Measurements from ENCODE around the gene PBXIP1.
A peak's percentile ranks its signal among the peaks of the same experiment; 100 is the strongest.
"Not testable (repeated sequence)": the region's sequence is repeated elsewhere in the genome, so short reads cannot be mapped to it uniquely, and the experiment has no call there.

Gene PBXIP1

DNA sequence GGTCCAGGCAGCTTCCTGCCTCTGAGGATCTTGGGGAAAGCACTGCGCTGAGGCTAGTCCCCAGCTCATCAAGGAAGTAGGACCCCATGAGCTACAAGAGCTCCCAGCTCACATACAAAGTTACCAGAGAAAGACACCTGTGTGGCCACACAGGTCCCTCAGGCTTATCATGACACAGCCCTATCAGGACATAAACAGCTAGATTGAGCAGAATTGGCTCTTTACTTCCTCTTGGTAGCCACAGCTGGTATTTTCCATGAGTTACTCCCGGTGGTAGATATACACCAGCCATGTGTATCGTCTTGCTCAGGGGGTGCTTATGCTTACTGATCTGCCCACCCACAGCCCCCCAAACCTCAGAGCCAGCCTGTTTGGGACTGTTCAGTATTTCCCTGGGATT is 38.7 kb upstream of the PBXIP1 start:
- no peak for DNase-seq (ENCODE audit: low read depth in 1 of 2, low spot score in 1 of 2)

DNA sequence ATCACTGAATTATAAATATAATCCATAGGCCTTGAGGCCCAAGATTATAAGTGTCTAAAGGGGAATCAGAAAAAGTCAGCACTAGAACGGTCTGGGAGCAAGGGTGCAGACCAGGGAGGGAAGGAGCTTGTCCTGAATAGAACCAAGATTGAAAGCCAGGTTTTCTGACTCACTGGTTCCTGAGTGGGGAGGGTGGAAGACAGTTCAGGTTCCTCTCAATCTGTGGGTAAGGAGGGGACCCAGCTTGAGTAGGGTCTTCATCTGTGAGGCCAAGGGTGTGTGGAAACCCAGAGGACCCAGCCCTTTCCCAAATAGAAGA is 38.3 kb upstream of the PBXIP1 start:
- DNase-seq (ENCODE audit: low read depth in 1 of 2, low spot score in 1 of 2), result no peak

DNA sequence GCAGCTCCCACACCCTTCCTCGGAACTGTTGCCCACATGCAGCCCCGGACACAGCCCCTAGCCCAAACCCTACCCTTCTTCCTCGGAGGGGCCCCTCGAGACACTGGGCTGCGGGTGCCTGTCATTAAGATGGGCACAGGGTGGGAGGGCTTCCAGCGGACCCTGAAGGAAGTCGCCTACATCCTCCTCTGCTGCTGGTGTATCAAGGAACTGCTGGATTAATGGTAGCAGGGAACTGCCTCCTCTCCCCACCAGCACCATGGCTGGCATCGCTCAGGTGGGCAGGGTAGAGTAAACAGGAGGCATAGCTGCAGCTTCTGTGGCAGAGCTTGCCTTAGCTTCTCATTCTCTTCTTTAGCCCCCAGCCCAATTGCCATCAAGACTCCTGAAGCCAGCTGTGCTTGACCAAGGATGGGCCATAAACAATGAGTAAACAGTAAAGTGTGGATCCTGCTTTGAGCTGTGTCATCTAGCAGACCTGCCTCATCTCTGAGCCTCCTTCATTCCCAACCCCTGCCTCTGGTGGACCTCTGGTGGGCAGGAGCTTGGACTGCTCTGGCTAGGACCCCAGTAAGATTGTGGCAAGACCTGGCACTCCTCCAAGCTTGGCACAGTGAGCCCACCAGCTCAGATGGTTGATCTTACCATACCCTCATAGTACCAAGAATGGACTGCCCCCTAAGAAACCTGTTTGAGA is 37.8 kb upstream of the PBXIP1 start, which contains the start of gene LENEP:
Gene LENEP (plus strand): TSS at position 15 of the 697 bp plus-strand sequence. CDS start 22 bp downstream, at position 37.
- DNase-seq (ENCODE audit: low read depth in 1 of 2, low spot score in 1 of 2), result no peak

DNA sequence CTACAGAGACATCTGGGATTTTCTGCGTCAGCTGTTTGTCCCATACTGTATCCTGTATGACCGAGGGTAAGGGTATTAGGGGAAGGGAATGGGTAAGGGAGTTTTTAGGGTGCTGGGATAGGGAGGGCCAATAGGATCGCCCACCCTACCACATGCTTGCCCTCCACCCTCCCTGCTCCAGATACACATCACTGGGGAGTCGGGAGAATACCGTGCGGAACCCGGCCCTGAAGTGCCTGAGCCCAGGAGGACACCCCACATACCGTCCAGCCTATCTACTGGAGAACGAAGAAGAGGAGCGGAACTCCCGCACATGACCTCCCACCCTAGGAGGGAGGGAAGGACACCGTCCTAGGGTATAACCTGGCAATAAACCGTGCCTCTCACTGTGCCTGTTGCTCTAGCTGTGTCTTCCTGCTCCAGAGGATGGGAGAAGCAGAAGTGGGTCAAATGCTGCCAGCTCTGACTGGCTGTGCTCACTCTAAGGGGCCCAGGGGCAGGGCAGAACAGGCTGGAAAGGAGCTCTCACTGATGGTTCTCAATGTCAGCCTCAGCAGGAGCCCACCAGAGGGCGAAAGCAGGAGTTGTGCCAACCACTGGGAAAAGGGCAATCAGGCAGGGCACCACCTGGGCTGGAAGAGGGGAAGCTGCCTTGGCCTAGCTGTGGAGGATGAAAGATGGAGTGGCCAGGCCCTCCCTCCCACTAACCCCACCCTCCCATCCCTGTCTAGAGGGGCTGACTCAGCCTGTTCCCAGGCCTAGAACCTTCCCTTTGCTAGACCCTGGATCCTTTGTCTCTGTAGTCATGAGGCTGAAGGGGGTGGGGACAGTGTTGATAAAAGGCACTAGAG is 37.0 kb upstream of the PBXIP1 start:
- no peak for DNase-seq (ENCODE audit: low read depth in 1 of 2, low spot score in 1 of 2)

DNA sequence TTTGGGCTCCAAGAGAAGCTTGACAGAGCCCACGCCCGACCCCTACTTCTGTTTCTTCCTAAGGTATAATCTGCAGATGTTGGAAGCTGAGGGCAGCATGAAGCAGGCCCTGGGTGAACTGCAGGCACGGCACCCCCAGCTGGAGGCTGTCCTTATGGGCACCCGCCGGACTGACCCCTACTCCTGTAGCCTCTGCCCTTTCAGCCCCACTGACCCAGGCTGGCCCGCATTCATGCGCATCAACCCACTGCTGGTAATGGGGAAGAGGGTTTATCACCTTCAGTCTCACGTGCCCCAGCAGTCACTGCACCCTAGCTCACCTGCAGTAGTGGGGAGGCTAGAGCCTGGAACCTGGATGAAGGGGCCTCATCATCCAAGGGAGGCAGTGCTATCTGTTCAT is 34.4 kb upstream of the PBXIP1 start:
- DNase-seq (ENCODE audit: low read depth in 1 of 2, low spot score in 1 of 2), result no peak

DNA sequence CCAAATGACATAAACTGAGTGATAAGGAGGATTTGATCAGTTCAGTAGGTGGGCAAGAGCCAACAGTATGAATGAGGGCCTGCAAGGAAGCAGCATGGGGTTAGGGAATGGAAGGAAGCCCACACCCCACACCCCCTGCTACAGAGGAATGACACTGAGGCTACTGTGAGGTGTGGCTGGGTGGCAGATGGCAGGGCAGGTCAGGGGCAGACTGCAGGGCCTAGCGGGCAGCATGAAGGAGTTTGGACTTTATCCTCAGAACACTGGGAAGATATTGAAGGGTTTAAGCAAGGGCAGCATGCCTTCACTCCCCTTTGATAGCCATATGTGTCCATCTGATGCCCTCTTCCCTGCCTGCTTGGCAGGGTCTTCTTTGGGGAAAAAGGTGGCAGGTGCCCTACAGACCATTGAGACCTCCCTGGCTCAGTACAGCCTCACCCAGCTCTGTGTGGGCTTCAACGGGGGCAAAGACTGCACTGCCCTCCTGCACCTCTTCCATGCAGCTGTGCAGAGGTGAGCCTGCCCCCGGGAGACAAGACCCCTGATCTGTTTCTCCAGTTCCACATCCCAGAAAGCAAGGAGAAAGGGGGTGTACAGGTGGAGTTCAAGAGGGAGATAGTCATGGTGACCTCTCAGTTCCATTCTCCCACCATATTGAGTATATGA is 33.4 kb upstream of the PBXIP1 start:
- DNase-seq (ENCODE audit: low read depth in 1 of 2, low spot score in 1 of 2), result no peak

DNA sequence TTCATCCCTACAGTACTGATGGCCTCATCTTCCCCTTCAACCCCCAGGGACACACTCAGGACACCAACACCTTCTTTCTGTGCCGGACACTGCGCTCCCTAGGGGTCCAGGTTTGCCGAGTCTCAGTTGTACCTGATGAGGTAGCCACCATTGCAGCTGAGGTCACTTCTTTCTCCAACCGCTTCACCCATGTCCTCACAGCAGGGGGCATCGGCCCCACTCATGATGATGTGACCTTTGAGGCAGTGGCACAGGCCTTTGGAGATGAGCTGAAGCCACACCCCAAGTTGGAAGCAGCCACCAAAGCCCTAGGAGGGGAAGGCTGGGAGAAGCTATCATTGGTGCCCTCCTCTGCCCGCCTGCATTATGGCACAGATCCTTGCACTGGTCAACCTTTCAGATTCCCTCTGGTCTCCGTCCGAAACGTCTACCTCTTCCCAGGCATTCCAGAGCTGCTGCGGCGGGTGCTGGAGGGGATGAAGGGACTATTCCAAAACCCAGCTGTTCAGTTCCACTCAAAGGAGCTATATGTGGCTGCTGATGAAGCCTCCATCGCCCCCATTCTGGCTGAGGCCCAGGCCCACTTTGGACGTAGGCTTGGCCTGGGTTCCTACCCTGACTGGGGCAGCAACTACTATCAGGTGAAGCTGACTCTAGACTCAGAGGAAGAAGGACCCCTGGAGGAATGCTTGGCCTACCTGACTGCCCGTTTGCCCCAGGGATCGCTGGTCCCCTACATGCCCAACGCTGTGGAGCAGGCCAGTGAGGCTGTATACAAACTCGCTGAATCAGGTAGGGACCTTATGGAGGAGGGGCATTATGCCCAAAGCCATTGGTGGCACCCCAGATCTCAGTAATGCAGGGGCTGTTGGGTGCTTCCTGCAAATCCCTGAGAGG is 32.4 kb upstream of the PBXIP1 start:
- DNase-seq (ENCODE audit: low read depth in 1 of 2, low spot score in 1 of 2), result no peak

DNA sequence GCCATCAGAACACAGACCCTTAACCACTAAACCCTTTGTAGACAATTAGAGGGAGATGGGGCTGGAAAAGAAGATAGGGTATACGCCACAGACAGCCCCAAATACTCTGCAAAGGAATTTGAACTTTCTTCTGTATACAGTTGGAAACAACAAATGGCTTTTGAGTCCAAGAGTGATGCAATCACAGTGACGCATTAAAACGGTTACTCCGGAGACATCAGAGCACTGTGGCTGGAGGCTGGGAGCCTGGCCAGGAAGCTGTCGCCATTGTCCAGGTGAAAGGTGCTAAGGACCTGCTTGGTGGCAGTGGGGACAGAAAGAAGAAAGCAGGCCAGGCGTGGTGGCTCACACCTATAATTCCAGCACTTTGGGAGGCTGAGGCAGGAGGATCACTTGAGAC is 31.4 kb upstream of the PBXIP1 start:
- DNase-seq (ENCODE audit: low read depth in 1 of 2, low spot score in 1 of 2), result no peak

DNA sequence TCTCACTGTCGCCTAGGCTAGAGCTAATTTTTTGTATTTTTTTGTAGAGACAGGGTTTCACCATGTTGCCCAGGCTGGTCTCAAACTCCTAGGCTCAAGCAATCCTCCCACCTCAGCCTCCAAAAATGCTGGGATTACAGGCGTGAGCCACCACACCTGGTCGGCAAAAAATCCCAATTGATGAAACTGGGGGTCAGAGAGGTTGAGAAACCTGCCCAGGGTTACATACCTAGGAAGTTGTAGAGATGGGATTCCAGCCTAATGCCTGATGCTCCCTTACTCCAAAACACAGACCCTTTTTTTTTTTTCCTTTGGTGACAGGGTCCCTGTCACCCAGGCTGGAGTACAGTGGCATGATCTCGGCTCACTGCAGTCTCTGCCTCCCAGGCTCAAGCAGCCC is 30.8 kb upstream of the PBXIP1 start:
- DNase-seq (ENCODE audit: low read depth in 1 of 2, low spot score in 1 of 2), result not testable (repeated sequence)

DNA sequence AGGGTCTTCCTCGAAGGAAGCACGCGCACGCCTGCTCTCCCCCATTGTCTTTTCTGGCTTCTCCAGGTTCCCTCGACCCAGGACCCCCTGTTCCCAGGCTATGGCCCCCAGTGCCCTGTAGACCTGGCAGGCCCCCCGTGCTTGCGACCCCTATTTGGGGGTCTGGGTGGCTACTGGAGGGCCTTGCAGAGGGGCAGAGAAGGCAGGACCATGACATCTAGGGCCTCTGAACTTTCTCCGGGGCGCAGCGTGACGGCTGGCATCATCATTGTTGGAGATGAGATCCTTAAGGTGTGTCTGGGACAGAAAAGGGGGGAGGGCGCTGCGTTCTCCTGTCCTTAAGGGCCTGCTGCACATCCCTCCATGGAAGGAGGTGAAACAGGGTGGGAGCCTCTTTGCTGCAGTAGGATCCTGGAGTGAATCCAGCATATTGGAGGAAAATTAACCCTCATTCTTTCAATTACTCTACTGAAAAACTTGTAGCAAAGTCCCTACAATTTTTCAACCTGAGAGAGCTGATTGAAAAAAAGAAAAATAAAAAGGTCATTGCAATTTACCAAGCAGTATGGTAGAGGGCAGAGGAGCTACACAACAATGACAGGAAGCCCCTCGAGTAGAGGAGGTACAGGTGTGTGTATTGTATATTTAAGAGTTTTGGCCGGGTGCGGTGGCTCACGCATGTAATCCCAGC is 28.0 kb upstream of the PBXIP1 start:
- no peak for DNase-seq (ENCODE audit: low read depth in 1 of 2, low spot score in 1 of 2)

DNA sequence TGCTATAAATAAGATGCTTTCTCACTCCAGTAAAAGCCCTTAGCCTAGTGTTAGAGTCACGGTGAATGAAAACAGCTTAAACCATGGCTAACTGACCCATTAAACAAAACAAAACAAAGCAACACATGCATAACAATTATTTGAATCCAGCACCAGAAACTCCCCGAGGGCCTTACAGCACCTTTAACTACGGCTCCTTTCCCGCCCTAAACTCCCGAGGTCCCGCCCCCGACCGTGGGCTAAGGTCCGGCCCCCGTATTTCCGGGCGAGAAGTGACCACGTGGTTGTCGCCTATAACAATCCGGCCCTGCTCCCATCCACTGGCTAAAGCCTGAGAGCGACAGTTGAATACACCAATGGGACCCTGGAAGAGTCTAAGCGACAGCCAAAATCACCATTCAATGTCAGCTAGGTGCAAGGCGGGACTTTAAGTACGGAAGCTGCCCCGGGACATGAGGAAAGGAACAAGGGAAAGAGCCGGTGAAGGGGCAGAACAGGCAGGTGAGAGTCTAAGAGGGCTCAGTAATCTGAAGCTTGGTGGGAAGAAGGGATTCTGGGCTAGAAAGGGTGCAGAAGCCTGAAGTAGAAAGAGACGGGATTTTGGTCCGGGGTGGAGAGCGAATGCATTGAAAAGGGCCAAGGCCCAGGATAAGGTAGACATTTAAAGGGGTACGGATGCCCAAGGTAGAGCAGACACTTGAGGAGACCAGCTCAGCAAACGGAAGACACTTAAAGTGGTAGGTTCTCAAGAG is 27.2 kb upstream of the PBXIP1 start, which contains the start of gene FLAD1:
Gene FLAD1 (plus strand): TSS at position 448 of the 752 bp plus-strand sequence. CDS start 351 bp downstream, outside the sequence.
- DNase-seq (ENCODE audit: low read depth in 1 of 2, low spot score in 1 of 2), result peak; percentile 74 to 97

DNA sequence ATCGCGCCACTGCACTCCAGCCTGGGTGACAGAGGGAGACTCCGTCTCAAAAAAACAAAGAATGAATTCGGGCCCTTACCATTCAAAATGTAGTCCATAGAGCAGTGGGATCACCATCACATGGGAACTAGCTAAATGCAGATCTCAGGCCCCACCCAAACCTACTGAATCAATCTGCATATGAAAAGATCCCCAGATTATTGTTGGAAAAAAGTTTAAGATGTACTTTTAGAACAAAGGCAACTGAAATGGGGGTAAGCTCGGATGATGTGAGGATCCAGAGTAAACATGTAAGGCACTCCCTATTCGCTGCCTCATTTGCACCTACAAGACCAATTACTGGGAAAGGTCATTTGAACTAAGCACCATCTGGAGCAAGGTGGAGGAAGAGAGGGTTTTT is 26.4 kb upstream of the PBXIP1 start:
- DNase-seq (ENCODE audit: low read depth in 1 of 2, low spot score in 1 of 2), result no peak

DNA sequence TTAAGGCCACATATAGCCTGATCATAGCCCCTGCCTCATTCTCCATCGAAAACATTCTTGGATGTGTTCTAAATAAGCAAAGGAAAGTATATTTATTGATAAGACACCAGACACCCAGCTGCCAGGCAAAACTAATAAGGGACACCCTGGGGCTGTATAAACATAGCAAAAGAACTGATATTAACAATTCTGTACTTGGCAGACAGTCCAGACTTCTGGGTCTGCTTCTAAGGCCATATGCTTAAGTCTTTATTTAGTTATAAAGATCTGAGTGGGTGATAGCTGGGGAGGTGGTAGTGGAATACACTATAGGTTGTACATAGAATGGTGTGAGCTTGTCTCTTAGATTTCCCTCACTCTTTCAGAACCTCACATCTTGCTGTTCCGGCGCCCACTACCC is 22.5 kb upstream of the PBXIP1 start:
- DNase-seq (ENCODE audit: low read depth in 1 of 2, low spot score in 1 of 2), result no peak

DNA sequence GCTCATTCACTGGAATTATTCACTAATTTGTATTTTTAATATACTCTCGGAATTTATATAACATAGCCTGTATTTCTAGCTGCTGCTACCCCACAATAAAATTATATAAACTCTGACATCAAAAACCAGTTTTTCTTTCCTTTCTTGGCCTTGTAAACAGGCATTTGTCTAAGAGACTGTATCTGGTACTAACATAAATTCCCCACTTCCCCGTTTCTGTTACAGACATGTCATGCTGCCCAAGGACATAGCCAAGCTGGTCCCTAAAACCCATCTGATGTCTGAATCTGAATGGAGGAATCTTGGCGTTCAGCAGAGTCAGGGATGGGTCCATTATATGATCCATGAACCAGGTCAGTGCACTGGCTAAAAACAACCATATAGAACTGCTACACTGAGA is 21.9 kb upstream of the PBXIP1 start:
- not testable (repeated sequence) for DNase-seq (ENCODE audit: low read depth in 1 of 2, low spot score in 1 of 2)

DNA sequence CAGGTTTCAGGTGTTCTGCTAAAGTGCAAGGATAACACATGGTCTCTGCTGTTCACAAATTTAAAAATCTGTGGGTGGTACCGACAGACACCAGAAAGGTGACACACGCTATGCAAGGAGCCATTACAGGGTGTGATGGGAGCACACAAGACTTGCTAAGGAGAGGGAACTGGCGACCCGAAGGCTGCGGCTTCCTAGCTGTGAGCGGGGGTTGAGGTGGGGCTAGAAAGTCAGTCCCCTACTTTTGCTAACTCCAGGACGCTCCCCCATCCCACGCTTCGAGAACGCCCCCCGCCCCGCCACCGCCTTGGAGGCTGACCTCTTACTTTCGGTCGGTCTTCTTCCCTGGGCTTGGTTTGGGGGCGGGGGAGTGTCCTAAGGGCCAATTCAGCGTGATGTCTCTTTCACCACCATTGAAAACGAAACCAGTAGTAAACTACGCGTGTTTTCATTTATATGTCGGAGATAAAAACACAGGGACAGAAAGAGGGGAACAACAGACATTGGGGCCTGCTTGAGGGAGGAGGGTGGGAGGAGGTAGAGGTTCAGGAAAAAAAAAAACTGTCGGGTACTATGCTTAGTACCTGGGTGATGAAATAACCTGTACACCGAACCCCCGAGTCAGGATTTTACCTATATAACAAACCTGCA is 19.6 kb upstream of the PBXIP1 start:
- peak in 1 of 2 donors; percentile 37 for DNase-seq (ENCODE audit: low read depth in 1 of 2, low spot score in 1 of 2)

DNA sequence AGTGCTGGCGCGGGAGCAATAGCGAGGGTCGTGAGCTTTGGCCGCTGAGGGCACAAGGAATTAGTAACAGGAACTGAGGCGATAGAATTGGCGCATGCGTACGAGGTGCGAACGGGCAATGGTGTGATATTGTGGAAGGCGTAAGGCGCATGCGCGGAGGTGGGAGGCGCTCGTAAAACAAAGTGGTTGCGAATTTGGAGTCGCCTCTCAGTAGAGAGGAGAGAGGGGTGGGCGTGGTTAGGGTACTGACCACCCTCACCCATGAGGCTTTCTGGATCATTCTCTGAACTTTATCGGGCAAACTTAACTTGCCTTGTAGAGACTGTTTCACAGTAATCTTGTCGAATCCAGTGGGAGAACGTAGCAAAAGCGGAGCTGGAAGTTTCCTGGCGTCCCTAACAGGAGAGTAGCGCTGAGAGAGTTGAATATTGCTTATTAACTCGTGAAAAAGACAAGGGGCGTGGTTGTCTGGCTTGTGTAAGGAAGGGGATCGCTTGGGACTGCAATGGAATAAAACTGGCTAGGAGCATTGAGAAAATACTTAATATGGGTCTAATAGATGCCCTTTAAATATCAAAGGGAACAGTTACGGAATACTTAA is 19.0 kb upstream of the PBXIP1 start:
- DNase-seq (ENCODE audit: low read depth in 1 of 2, low spot score in 1 of 2), result peak; percentile 90 to 93

DNA sequence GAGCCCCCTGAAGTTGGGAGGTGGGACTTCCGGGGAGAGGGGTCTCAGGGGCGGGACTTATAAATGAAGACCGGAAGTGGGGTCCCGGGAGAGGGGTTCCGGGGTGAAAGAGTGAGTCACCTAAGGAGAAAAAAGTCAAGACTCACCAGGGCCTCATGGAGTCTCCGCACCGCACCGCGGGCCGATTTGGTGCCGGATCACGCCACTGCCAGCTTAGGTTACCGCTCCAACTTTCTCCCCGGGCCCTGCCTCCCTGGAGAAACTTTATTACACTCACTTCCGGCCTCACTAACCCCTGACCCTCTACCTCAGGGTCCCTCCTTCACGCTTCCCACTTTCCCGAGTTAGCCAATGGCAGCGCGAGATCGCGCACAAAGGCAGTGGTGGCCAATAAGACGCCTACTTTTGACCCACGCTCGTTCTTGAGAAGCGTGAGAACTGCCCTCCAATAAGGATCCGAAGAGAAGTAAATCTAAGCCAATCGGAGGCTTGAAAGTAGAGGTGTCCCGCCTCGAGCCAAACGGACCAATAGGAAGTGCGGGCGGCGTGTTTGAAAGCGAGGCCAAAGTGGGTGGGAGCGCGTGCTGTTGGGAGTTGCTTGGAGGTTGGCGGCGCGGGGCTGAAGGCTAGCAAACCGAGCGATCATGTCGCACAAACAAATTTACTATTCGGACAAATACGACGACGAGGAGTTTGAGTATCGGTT is 18.4 kb upstream of the PBXIP1 start, which contains the start of gene CKS1B:
Gene CKS1B (plus strand): TSS at position 580 of the 706 bp plus-strand sequence. CDS start 65 bp downstream, at position 645.
- peak; percentile 90 to 94 for DNase-seq (ENCODE audit: low read depth in 1 of 2, low spot score in 1 of 2)

All from activated CD4-positive, alpha-beta T cell treated with anti-CD3 and anti-CD28 coated beads, Interleukin-2, amount 50 U/mL, for 24 hours (primary cell).